Activated CD4-positive, alpha-beta T cell treated with anti-CD3 and anti-CD28 coated beads, Interleukin-2, amount 50 U/mL, for 16 hours (primary cell): ENCODE results near the gene RAB11FIP3.
"Not testable (repeated sequence)": the region's sequence is repeated elsewhere in the genome, so short reads cannot be mapped to it uniquely, and the experiment has no call there.

Experiments
- DNase-seq: peaks from one replicate; pipeline ENCODE4 v3.0.0-alpha.2; 2020

The RAB11FIP3 gene

GRCh38 chr16:425082-425718, at the start of gene RAB11FIP3:
Gene RAB11FIP3, plus strand, starts transcription at chr16:425649. Its CDS starts 358 bp downstream, at chr16:426007.
- DNase-seq: peak; percentile 89

- no peak for DNase-seq
Observed at GRCh38 chr16:375927-376816, 49.3 kb upstream of the RAB11FIP3 start.

GRCh38 chr16:376817-377418, 48.5 kb upstream of the RAB11FIP3 start:
- DNase-seq: no peak

- DNase-seq: no peak
Observed at GRCh38 chr16:377419-377951, 48.0 kb upstream of the RAB11FIP3 start.

GRCh38 chr16:378113-378820, 47.2 kb upstream of the RAB11FIP3 start:
- DNase-seq: not testable (repeated sequence)

- DNase-seq: no peak
Observed at GRCh38 chr16:378821-379182, 46.6 kb upstream of the RAB11FIP3 start.

GRCh38 chr16:379183-379960, 46.1 kb upstream of the RAB11FIP3 start:
- no peak for DNase-seq

GRCh38 chr16:379961-380761, 45.3 kb upstream of the RAB11FIP3 start:
- DNase-seq: no peak

GRCh38 chr16:380762-381011, 44.8 kb upstream of the RAB11FIP3 start:
- DNase-seq: no peak

GRCh38 chr16:381012-381788, 44.2 kb upstream of the RAB11FIP3 start:
- no peak for DNase-seq

- peak; percentile 48 for DNase-seq
Observed at GRCh38 chr16:381789-382717, 43.4 kb upstream of the RAB11FIP3 start, which contains the start of gene PGAP6. Gene PGAP6, minus strand, starts transcription at chr16:381978. Its CDS starts 157 bp downstream, at chr16:381821.

GRCh38 chr16:383326-384051, 42.0 kb upstream of the RAB11FIP3 start:
- peak; percentile 34 for DNase-seq

GRCh38 chr16:386641-387156, 38.8 kb upstream of the RAB11FIP3 start:
- DNase-seq: no peak

GRCh38 chr16:387761-388666, 37.4 kb upstream of the RAB11FIP3 start:
- DNase-seq: not testable (repeated sequence)

- no peak for DNase-seq
Observed at GRCh38 chr16:389352-389751, 36.1 kb upstream of the RAB11FIP3 start.

GRCh38 chr16:391885-392335, 33.5 kb upstream of the RAB11FIP3 start:
- DNase-seq: peak; percentile 86

- peak; percentile 34 for DNase-seq
Observed at GRCh38 chr16:392450-393030, 32.9 kb upstream of the RAB11FIP3 start.
